GM12801 (cell line): ENCODE results near the gene GJC3.

Source experiments
- CTCF ChIP-seq: IDR thresholded peaks from one replicate; pipeline ENCODE4 v1.5.1; 2011; ENCODE audit warnings: control low read depth; ENCODE audit not compliant: insufficient read length; ENCODE audit errors: extremely low read depth

Gene GJC3

GRCh38 chr7:99930376-99930775 is 956 bp upstream of the GJC3 start:
- TF ChIP-seq CTCF = no peak

- no peak for TF ChIP-seq CTCF
These were observed 272 bp upstream of the GJC3 start for GRCh38 chr7:99929730-99930053.

- TF ChIP-seq CTCF = no peak
These were observed 1.2 kb downstream of the GJC3 start for GRCh38 chr7:99928188-99928587.

- no peak for TF ChIP-seq CTCF
These were observed 1.9 kb downstream of the GJC3 start for GRCh38 chr7:99927536-99927935.

- no peak for TF ChIP-seq CTCF
These were observed 3.1 kb downstream of the GJC3 start for GRCh38 chr7:99926321-99926720.

GRCh38 chr7:99923200-99923599 is 6.2 kb downstream of the GJC3 start:
- no peak for TF ChIP-seq CTCF

- TF ChIP-seq CTCF = no peak
These were observed 9.3 kb downstream of the GJC3 start for GRCh38 chr7:99920149-99920548.

- TF ChIP-seq CTCF = no peak
These were observed 9.7 kb downstream of the GJC3 start for GRCh38 chr7:99919814-99920112.
